HG03442 (cell line): ENCODE data around the gene SORCS2.

Experiments
- ATAC-seq: cut with Tn5 transposase; IDR thresholded peaks from one replicate; pipeline ENCODE4 v1.9.1; 2021; ENCODE audit warnings: mild to moderate bottlenecking, moderate library complexity; ENCODE audit not compliant: unreplicated experiment

SORCS2 gene

GRCh38 chr4:7384929-7385890 is 192.9 kb downstream of the SORCS2 start:
- ATAC-seq, result no peak

- ATAC-seq, result no peak
These were observed 195.6 kb downstream of the SORCS2 start for GRCh38 chr4:7387925-7388324.

- ATAC-seq, result no peak
These were observed 196.3 kb downstream of the SORCS2 start for GRCh38 chr4:7388627-7389026.

GRCh38 chr4:7389101-7389701 is 196.9 kb downstream of the SORCS2 start:
- no peak for ATAC-seq

GRCh38 chr4:7389719-7390118 is 197.4 kb downstream of the SORCS2 start:
- no peak for ATAC-seq

GRCh38 chr4:7390336-7390735 is 198.0 kb downstream of the SORCS2 start:
- no peak for ATAC-seq

- ATAC-seq, result no peak
These were observed 198.7 kb downstream of the SORCS2 start for GRCh38 chr4:7390906-7391636.

GRCh38 chr4:7391637-7392437 is 199.5 kb downstream of the SORCS2 start:
- no peak for ATAC-seq

- ATAC-seq, result no peak
These were observed 200.4 kb downstream of the SORCS2 start for GRCh38 chr4:7392438-7393421.

GRCh38 chr4:7393601-7394575 is 201.6 kb downstream of the SORCS2 start:
- ATAC-seq, result no peak

GRCh38 chr4:7394681-7395451 is 202.5 kb downstream of the SORCS2 start:
- ATAC-seq, result no peak

GRCh38 chr4:7395645-7396044 is 203.3 kb downstream of the SORCS2 start:
- no peak for ATAC-seq

- ATAC-seq, result no peak
These were observed 204.0 kb downstream of the SORCS2 start for GRCh38 chr4:7396186-7396910.

- ATAC-seq, result no peak
These were observed 205.1 kb downstream of the SORCS2 start for GRCh38 chr4:7397206-7398103.

- ATAC-seq, result no peak
These were observed 205.7 kb downstream of the SORCS2 start for GRCh38 chr4:7398104-7398423.

- ATAC-seq, result no peak
These were observed 206.6 kb downstream of the SORCS2 start for GRCh38 chr4:7398788-7399439.
